ENCODE results near the gene GRIP2.

GRIP2 gene

DNA sequence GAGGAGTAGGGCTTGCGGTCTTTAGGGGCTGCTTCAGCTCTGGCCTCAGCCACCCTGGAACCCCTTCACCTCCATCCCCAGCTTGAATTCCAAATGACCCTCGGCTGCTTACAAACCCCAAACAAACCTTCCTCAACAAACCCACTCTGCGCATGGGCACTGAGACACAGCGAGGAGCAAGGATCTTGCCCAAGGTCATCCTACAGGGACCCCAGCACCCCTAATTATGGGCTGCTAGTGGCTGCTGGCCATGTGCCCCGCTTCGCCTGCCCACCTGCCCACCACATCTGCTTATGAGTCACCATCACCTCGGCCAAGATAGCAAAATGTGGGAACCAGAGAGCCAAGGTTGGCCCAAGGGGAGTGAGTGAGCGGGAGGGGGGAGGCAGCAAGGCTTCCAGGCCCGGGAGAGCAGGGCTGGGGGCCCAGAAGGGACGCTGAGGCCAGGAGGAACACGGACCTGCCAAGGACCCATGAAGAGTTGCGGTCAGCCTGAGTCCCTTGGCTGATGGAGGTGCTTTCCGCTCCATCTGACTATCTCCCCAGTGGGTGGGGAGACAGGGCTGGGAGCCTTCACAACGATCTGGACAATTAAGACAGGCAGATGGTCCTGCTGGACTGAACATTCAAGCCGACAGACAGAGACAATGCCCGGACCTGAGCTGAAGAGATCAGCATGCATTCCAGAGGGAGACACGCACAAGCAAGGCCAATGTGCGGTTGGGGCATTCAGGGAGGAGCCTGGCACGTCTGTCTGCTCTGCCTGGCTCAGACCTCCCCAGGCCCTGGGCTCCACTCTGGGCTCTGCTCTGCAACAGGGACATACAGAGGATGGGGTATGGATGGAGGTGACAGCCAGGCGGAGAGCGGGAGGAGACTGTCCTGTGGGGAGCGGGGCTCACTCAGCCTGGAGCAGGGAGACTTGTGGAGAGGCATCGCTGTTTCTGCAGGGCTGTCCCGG is 10.8 kb upstream of the GRIP2 start:
- TF ChIP-seq, protein P1, sequence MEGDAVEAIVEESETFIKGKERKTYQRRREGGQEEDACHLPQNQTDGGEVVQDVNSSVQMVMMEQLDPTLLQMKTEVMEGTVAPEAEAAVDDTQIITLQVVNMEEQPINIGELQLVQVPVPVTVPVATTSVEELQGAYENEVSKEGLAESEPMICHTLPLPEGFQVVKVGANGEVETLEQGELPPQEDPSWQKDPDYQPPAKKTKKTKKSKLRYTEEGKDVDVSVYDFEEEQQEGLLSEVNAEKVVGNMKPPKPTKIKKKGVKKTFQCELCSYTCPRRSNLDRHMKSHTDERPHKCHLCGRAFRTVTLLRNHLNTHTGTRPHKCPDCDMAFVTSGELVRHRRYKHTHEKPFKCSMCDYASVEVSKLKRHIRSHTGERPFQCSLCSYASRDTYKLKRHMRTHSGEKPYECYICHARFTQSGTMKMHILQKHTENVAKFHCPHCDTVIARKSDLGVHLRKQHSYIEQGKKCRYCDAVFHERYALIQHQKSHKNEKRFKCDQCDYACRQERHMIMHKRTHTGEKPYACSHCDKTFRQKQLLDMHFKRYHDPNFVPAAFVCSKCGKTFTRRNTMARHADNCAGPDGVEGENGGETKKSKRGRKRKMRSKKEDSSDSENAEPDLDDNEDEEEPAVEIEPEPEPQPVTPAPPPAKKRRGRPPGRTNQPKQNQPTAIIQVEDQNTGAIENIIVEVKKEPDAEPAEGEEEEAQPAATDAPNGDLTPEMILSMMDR (IDR thresholded peaks at IDR 0.05; ENCODE audit: low read depth, low read length) = no peak
- DNase-seq = no peak
- H3K27me3 ChIP-seq = no peaks in the 10 kb centered on the region
- no peak overlapping the region for H3K4me3 ChIP-seq (ENCODE audit: low read depth, low read length)
- H3K36me3 ChIP-seq = no peaks in the 10 kb centered on the region
- H3K9me3 ChIP-seq = no peaks in the 10 kb centered on the region
- no peaks in the 10 kb centered on the region for H3K4me1 ChIP-seq

DNA sequence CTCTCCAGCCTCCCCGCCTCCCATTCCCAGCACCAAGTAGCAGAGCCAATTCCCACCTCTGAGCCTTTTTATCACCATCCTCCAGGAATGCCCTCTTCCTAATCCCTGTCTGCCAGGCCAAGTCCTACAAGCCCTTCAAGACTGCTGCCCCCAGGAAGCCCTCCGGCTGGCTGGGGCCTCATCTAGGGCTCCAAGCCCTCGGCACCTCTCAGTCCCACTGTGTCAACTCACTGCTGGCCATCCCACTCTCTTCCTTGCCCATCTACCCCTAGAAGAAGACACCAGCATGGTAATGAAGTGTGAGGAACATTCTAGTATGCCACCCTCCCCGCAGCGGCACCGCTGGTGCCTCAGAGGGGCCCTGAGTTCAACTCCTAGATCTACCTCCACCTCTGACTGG is 10.0 kb upstream of the GRIP2 start:
- TF ChIP-seq, protein P1 (IDR thresholded peaks at IDR 0.05; ENCODE audit: low read depth, low read length) = no peak
- no peak for DNase-seq
- Histone ChIP-seq H3K36me3 (no peaks in the 10 kb centered on the region), H3K9me3 (no peaks in the 10 kb centered on the region), H3K4me1 (no peaks in the 10 kb centered on the region), H3K27me3 (no peaks in the 10 kb centered on the region), H3K4me3 (ENCODE audit: low read depth, low read length) (no peak overlapping the region)

DNA sequence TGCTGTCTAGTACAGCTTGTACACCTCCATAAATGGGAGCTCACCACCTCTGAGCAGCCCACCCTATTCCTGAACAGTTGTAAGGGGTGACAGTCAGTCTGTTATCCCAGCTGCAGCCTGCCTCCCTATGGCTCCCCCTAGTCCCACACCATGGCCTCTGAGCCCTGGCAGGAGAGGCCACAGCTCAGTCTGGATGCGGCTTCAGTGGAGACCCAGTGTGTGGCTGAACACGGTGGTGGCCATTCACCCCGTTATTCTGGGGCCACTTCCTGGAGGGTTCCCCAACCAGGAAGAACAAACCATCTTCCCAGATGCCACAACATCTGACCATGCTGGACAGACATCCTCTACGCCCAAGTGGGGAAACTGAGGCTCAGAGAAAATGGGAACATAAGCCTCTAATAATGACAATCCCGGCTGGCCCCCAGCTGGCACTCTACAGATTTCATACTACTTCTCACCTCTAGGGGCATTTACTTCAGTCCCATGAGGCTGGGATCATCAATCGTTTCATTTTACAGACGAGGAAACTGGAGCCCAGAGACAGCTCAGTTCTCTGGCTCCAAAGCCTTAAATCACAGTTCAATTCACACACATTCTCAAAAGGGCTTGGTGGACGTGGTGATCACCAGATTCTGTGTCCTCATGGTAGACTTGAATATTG is 9.2 kb upstream of the GRIP2 start:
- Histone ChIP-seq H3K4me3 (ENCODE audit: low read depth, low read length) (no peak overlapping the region), H3K4me1 (no peaks in the 10 kb centered on the region), H3K9me3 (no peaks in the 10 kb centered on the region), H3K36me3 (no peaks in the 10 kb centered on the region), H3K27me3 (no peaks in the 10 kb centered on the region)
- TF ChIP-seq, protein P1 (IDR thresholded peaks at IDR 0.05; ENCODE audit: low read depth, low read length) = no peak
- DNase-seq = no peak

DNA sequence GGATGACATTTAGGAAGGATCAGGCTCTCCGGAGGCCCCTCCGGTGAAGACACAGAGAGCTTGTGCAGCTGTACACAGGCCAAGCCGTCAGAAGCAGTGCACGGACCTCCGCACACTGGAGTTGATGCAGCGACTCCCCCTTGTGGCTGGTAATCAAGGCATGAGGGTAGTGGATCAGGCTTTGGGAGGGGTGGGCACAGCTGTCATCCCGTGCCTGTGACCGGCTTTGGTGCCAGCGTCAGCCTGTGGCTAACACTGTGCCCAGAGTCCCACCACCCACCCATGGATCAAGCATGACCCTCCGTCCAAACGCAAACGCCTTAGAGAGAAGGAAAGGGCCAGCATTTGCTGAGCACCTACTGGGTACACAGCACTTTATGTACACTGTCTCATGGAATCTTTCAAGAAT is 8.2 kb upstream of the GRIP2 start:
- Histone ChIP-seq H3K27me3 (no peaks in the 10 kb centered on the region), H3K36me3 (no peaks in the 10 kb centered on the region), H3K4me1 (no peaks in the 10 kb centered on the region), H3K4me3 (ENCODE audit: low read depth, low read length) (no peak overlapping the region), H3K9me3 (no peaks in the 10 kb centered on the region)
- DNase-seq = peak; percentile 74
- TF ChIP-seq, protein P1 (IDR thresholded peaks at IDR 0.05; ENCODE audit: low read depth, low read length) = peak; percentile 72

DNA sequence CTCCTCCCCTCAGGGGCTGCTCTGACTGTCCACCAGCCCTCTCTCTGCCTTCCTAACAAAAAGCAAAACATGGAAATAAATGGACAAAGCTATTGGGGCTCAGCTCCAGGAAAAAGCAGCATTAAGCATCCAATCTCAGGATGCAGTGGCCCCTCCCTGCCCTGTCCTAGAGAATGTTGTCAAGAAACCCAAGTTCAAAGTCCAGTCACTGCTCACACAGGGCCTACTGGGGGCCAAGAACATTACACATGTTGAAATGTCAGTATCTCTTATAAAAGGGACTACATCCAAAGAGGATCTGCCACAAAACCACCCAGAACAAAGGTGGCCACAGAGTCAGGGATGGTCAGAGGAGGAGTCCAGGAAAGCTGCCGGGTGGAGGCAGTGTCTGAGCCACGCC is 7.6 kb upstream of the GRIP2 start:
- Histone ChIP-seq H3K36me3 (no peaks in the 10 kb centered on the region), H3K9me3 (no peaks in the 10 kb centered on the region), H3K4me1 (no peaks in the 10 kb centered on the region), H3K4me3 (ENCODE audit: low read depth, low read length) (no peak overlapping the region), H3K27me3 (no peaks in the 10 kb centered on the region)
- no peak for DNase-seq
- TF ChIP-seq, protein P1 (IDR thresholded peaks at IDR 0.05; ENCODE audit: low read depth, low read length) = no peak

DNA sequence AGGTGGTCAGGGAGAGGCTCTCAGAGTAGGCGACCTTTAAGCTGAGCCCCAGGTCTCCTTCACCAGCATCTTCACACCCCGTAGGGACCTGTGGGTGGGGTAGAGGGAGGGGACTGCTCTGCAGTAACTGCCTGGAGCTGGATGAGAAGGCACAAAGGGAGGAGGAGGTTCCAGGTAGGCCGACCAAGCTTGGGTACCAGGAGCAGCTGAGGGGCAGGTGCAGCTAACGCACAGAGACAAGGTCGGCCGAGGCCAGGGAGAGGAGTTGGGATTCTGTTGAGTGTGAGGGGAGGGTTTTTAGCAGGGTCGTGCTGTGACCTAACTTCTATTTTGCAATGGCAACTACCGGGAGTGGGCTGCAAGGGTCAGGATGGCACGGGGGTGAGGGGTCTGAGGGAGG is 5.9 kb upstream of the GRIP2 start:
- TF ChIP-seq, protein P1 (IDR thresholded peaks at IDR 0.05; ENCODE audit: low read depth, low read length) = no peak
- Histone ChIP-seq H3K27me3 (no peaks in the 10 kb centered on the region), H3K4me3 (ENCODE audit: low read depth, low read length) (no peak overlapping the region), H3K36me3 (no peaks in the 10 kb centered on the region), H3K9me3 (no peaks in the 10 kb centered on the region), H3K4me1 (no peaks in the 10 kb centered on the region)
- no peak for DNase-seq
